Lung (tissue), 12 donors: ENCODE measurements around the gene NXPH2. TPM values are rescaled to one million over a fixed set of nuclear protein-coding genes. Genes with fewer than 3 reads are reported as not detected.

ENCODE experiments used
- ATAC-seq: fragments of 200-7000 bp; cut with Tn5 transposase; one replicate; pipeline ENCODE4 v1.9.1; 2020; ENCODE audit warnings: moderate number of reproducible peaks; ENCODE audit not compliant: insufficient read depth, low FRiP score
- DNase-seq, 3 donors: peaks; one replicate each; pipeline ENCODE4 v3.0.0-alpha.2; 2013 to 2017
- H3K27ac ChIP-seq, 2 donors: one replicate each; pipeline ENCODE4 v1.5.1; 2013; ENCODE audit warnings: mild to moderate bottlenecking in 2 of 2, moderate library complexity in 2 of 2, control low read depth in 1 of 2, inconsistent platforms in 1 of 2, low read depth in 1 of 2, low read length in 1 of 2
- H3K27me3 ChIP-seq, 3 donors: one replicate each; pipeline ENCODE4 v1.5.1; 2013; ENCODE audit warnings: low read length in 2 of 3; ENCODE audit not compliant: control insufficient read depth in 3 of 3, insufficient read depth in 3 of 3
- H3K36me3 ChIP-seq, 4 donors: one replicate each; pipeline ENCODE4 v1.5.1; 2013; ENCODE audit warnings: low read length in 4 of 4, mild to moderate bottlenecking in 1 of 4, moderate library complexity in 1 of 4; ENCODE audit not compliant: control insufficient read depth in 4 of 4, insufficient read depth in 4 of 4
- H3K4me1 ChIP-seq, 5 donors: one replicate each; pipeline ENCODE4 v1.5.1; 2013; ENCODE audit warnings: low read length in 5 of 5, mild to moderate bottlenecking in 2 of 5, moderate library complexity in 1 of 5; ENCODE audit not compliant: control insufficient read depth in 5 of 5, insufficient read depth in 5 of 5
- H3K4me3 ChIP-seq: one replicate; pipeline ENCODE4 v1.5.1; 2013; ENCODE audit warnings: mild to moderate bottlenecking, control low read depth, moderate library complexity
- H3K9ac ChIP-seq, 2 donors: one replicate each; pipeline ENCODE4 v1.5.1; 2013; ENCODE audit warnings: low read length in 2 of 2, control low read depth in 1 of 2; ENCODE audit not compliant: insufficient read depth in 1 of 2
- H3K9me3 ChIP-seq, 4 donors: one replicate each; pipeline ENCODE4 v1.5.1; 2013; ENCODE audit warnings: low read length in 3 of 4, mild to moderate bottlenecking in 1 of 4, moderate library complexity in 1 of 4; ENCODE audit not compliant: control insufficient read depth in 4 of 4, insufficient read depth in 3 of 4
- WGBS, 2 donors: extraction: QIAGEN DNeasy Blood & Tissue Kit; methylation state at CpG; one replicate each; pipeline ENCODE4 v1.1.7; 2013; 5-methylcytosine and 5-hydroxymethylcytosine counted together
- polyA plus RNA-seq, 2 donors: library from polyadenylated mRNA; stranded (reverse); fragments of 200-250 nt; gene quantifications; one replicate each; pipeline ENCODE4 v1.2.1, GENCODE V29; 2013
- total RNA-seq, 2 donors: library from RNA; depleted of rRNA in 1 of 2; stranded (reverse); fragments of >200 nt in 1 of 2; gene quantifications; one replicate each; pipeline ENCODE4 v1.2.1, GENCODE V29; 2014 to 2021
- TF ChIP-seq, protein P1 (sequence below): IDR thresholded peaks from 2 replicates; pipeline ENCODE4 v1.5.1; 2012; ENCODE audit warnings: mild to moderate bottlenecking; ENCODE audit errors: control extremely low read depth, extremely low read depth
- donor health status: control.
- donor health status: control.
- donor health status: Bipolar disorder and iron deficiency.
- donor health status: healthy.
- donor health status: DM: yes; HTN: yes; CAD: no.

The NXPH2 gene
- total and polyA plus RNA-seq, 4 donors = not detected

- no peak for ATAC-seq
- TF ChIP-seq, protein P1, sequence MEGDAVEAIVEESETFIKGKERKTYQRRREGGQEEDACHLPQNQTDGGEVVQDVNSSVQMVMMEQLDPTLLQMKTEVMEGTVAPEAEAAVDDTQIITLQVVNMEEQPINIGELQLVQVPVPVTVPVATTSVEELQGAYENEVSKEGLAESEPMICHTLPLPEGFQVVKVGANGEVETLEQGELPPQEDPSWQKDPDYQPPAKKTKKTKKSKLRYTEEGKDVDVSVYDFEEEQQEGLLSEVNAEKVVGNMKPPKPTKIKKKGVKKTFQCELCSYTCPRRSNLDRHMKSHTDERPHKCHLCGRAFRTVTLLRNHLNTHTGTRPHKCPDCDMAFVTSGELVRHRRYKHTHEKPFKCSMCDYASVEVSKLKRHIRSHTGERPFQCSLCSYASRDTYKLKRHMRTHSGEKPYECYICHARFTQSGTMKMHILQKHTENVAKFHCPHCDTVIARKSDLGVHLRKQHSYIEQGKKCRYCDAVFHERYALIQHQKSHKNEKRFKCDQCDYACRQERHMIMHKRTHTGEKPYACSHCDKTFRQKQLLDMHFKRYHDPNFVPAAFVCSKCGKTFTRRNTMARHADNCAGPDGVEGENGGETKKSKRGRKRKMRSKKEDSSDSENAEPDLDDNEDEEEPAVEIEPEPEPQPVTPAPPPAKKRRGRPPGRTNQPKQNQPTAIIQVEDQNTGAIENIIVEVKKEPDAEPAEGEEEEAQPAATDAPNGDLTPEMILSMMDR = no peak
- H3K4me3 ChIP-seq = no peak overlapping the region
- H3K36me3 ChIP-seq = no peaks in the 10 kb centered on the region
- DNase-seq = no peak
- peaks cover 0 to 17% (median 3%) of the 10 kb centered on the region in 5 donors for H3K4me1 ChIP-seq
- H3K27me3 ChIP-seq = peaks cover 8 to 31% (median 26%) of the 10 kb centered on the region in 3 donors
- WGBS, 2 donors = 82 to 88% methylated on average over 4 of the region's 4 CpGs
- no peak overlapping the region for H3K9ac ChIP-seq
- H3K9me3 ChIP-seq = peaks cover 0 to 6% (median 0%) of the 10 kb centered on the region in 4 donors
- no peak overlapping the region for H3K27ac ChIP-seq
Observed at GRCh38 chr2:138775736-138776135, 4.5 kb downstream of the NXPH2 start.

- Histone ChIP-seq H3K27ac (no peak overlapping the region), H3K9ac (no peak overlapping the region), H3K36me3 (no peaks in the 10 kb centered on the region), H3K4me1 (peaks cover 0 to 3% (median 0%) of the 10 kb centered on the region in 5 donors), H3K27me3 (peaks cover 0 to 4% (median 3%) of the 10 kb centered on the region in 3 donors), H3K9me3 (peaks cover 0 to 2% (median 0%) of the 10 kb centered on the region in 4 donors), H3K4me3 (no peak overlapping the region)
- ATAC-seq = no peak
- TF ChIP-seq, protein P1 = no peak
- no peak for DNase-seq
- 66 to 86% methylated on average over 4 of the region's 4 CpGs for WGBS, 2 donors
Observed at GRCh38 chr2:138771534-138771933, 8.7 kb downstream of the NXPH2 start.

GRCh38 chr2:138767101-138767500, 13.1 kb downstream of the NXPH2 start:
- Histone ChIP-seq H3K4me3 (no peak overlapping the region), H3K9ac (no peak overlapping the region), H3K27me3 (no peaks in the 10 kb centered on the region), H3K4me1 (no peaks in the 10 kb centered on the region), H3K9me3 (peaks cover 0 to 2% (median 0%) of the 10 kb centered on the region in 4 donors), H3K27ac (no peak overlapping the region), H3K36me3 (no peaks in the 10 kb centered on the region)
- DNase-seq (no peak), ATAC-seq (no peak)
- TF ChIP-seq, protein P1 = no peak
- 47 to 87% methylated on average over 1 of the region's 1 CpG for WGBS, 2 donors

DNA sequence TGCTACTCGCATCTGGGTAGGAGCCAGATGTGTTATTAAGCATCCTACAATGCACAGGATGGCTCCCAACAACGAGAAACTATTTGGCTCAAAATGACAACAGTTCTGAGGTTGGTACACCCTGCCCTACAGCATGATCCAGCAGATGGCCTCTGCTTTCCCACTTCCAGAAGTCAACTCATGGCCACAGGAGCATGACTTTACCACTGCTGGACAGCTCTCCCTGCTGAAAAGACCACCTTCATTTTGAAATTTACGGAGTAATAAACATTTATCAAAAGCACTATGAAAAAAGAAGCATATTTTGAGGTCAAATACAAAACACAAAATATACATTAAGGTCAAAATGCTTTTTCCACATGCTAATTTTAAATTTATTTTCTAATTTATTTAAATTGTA, 13.7 kb downstream of the NXPH2 start:
- H3K27ac ChIP-seq = no peak overlapping the region
- no peaks in the 10 kb centered on the region for H3K36me3 ChIP-seq
- H3K27me3 ChIP-seq = no peaks in the 10 kb centered on the region
- H3K4me3 ChIP-seq = no peak overlapping the region
- H3K9ac ChIP-seq = no peak overlapping the region
- ATAC-seq = no peak
- DNase-seq = no peak
- TF ChIP-seq, protein P1 = no peak
- no peaks in the 10 kb centered on the region for H3K4me1 ChIP-seq
- H3K9me3 ChIP-seq = no peaks in the 10 kb centered on the region
- 84 to 88% methylated on average over 3 of the region's 3 CpGs for WGBS, 2 donors
